ENCODE measurements around the gene PCDHB13. TPM values are rescaled to one million over a fixed set of nuclear protein-coding genes. Genes with fewer than 3 reads are reported as not detected.

The PCDHB13 gene
- total RNA-seq = 0.59 and 1.8 TPM in 2 replicates

GRCh38 chr5:141213656-141214339, at the start of gene PCDHB13:
PCDHB13 (plus strand) TSS chr5:141213919; CDS start chr5:141214124, 205 bp downstream.

GRCh38 chr5:141172381-141173204, 41.1 kb upstream of the PCDHB13 start, which contains the start of gene PCDHB7:
PCDHB7 (plus strand) TSS chr5:141172644; CDS start chr5:141172836, 192 bp downstream.

GRCh38 chr5:141177577-141178191, 36.0 kb upstream of the PCDHB13 start, which contains the start of gene PCDHB8:
PCDHB8 (plus strand) TSS chr5:141177790; CDS start chr5:141178035, 245 bp downstream.

GRCh38 chr5:141182248-141182647, 31.5 kb upstream of the PCDHB13 start, which contains the start of gene PCDHB16:
PCDHB16 (plus strand) TSS chr5:141182387; CDS start chr5:141182560, 173 bp downstream.

GRCh38 chr5:141186897-141187512, 26.7 kb upstream of the PCDHB13 start, which contains the start of gene PCDHB9:
PCDHB9 (plus strand) TSS chr5:141187161; CDS start chr5:141187319, 158 bp downstream.

GRCh38 chr5:141192110-141192725, 21.5 kb upstream of the PCDHB13 start, which contains the start of gene PCDHB10:
PCDHB10 (plus strand) TSS chr5:141192353; CDS start chr5:141192553, 200 bp downstream.

GRCh38 chr5:141199359-141200235, 14.1 kb upstream of the PCDHB13 start, which contains the start of gene PCDHB11:
PCDHB11 (plus strand) TSS chr5:141199627; CDS start chr5:141199775, 148 bp downstream.

GRCh38 chr5:141208478-141208877, 5.2 kb upstream of the PCDHB13 start, which contains the start of gene PCDHB12:
PCDHB12 (plus strand) TSS chr5:141208719; CDS start chr5:141208908, 189 bp downstream.

GRCh38 chr5:141223112-141223783, 9.5 kb downstream of the PCDHB13 start, which contains the start of gene PCDHB14:
PCDHB14 (plus strand) TSS chr5:141223343; CDS start chr5:141223506, 163 bp downstream.

GRCh38 chr5:141245250-141245717, 31.6 kb downstream of the PCDHB13 start, which contains the start of gene PCDHB15:
PCDHB15 (plus strand) TSS chr5:141245395; CDS start chr5:141245579, 184 bp downstream.

Other genes with a start within 250 kb of the PCDHB13 start
- 0.43 and 1.3 TPM in 2 replicates for gene PCDHAC2, start 247.4 kb upstream of the PCDHB13 start, total RNA-seq
- not detected in 2 replicates for gene PCDHB1, start 162.5 kb upstream of the PCDHB13 start, total RNA-seq
- 3.6 and 4.4 TPM in 2 replicates for gene PCDHB2, start 119.3 kb upstream of the PCDHB13 start, total RNA-seq
- 0.79 and 1.6 TPM in 2 replicates for gene PCDHB3, start 113.4 kb upstream of the PCDHB13 start, total RNA-seq
- gene PCDHB4, start 92.1 kb upstream of the PCDHB13 start, total RNA-seq = 0.20 and 0.59 TPM in 2 replicates
- 0.36 and 2.2 TPM in 2 replicates for gene PCDHB5, start 78.7 kb upstream of the PCDHB13 start, total RNA-seq
- gene PCDHB6, start 63.9 kb upstream of the PCDHB13 start, total RNA-seq = 0.20 and 0.36 TPM in 2 replicates
- 0.33 and 1.1 TPM in 2 replicates for gene PCDHB7, start 41.3 kb upstream of the PCDHB13 start, total RNA-seq
- gene PCDHB8, start 36.1 kb upstream of the PCDHB13 start, total RNA-seq = 0.26 and 1.3 TPM in 2 replicates
- 0.50 and 0.59 TPM in 2 replicates for gene PCDHB16, start 31.5 kb upstream of the PCDHB13 start, total RNA-seq
- 0.40 and 0.59 TPM in 2 replicates for gene PCDHB9, start 26.8 kb upstream of the PCDHB13 start, total RNA-seq
- gene PCDHB10, start 21.6 kb upstream of the PCDHB13 start, total RNA-seq = 0.79 and 1.4 TPM in 2 replicates
- gene PCDHB11, start 14.3 kb upstream of the PCDHB13 start, total RNA-seq = 0.69 and 0.85 TPM in 2 replicates
- 0.26 and 0.46 TPM in 2 replicates for gene PCDHB12, start 5.2 kb upstream of the PCDHB13 start, total RNA-seq
- 1.6 and 2.1 TPM in 2 replicates for gene PCDHB14, start 9.4 kb downstream of the PCDHB13 start, total RNA-seq
- 0.59 and 0.91 TPM in 2 replicates for gene PCDHB15, start 31.5 kb downstream of the PCDHB13 start, total RNA-seq
- 0.13 and 0.26 TPM in 2 replicates for gene SLC25A2, start 90.1 kb downstream of the PCDHB13 start, total RNA-seq
- gene TAF7, start 106.9 kb downstream of the PCDHB13 start, total RNA-seq = 56.6 and 69.0 TPM in 2 replicates
- 1.2 and 1.4 TPM in 2 replicates for gene PCDHGA1, start 116.6 kb downstream of the PCDHB13 start, total RNA-seq
- gene PCDHGA2, start 124.8 kb downstream of the PCDHB13 start, total RNA-seq = 2.8 and 4.2 TPM in 2 replicates
- gene PCDHGA3, start 129.9 kb downstream of the PCDHB13 start, total RNA-seq = 0.79 and 3.0 TPM in 2 replicates
- gene PCDHGB1, start 136.2 kb downstream of the PCDHB13 start, total RNA-seq = 2.2 and 3.8 TPM in 2 replicates
- 11.6 and 16.9 TPM in 2 replicates for gene PCDHGA4, start 141.1 kb downstream of the PCDHB13 start, total RNA-seq
- 3.2 and 3.9 TPM in 2 replicates for gene PCDHGB2, start 146.1 kb downstream of the PCDHB13 start, total RNA-seq
- gene PCDHGA5, start 150.2 kb downstream of the PCDHB13 start, total RNA-seq = 1.8 and 2.3 TPM in 2 replicates
- 7.8 and 8.1 TPM in 2 replicates for gene PCDHGB3, start 156.3 kb downstream of the PCDHB13 start, total RNA-seq
- gene PCDHGA6, start 160.0 kb downstream of the PCDHB13 start, total RNA-seq = 5.3 and 6.7 TPM in 2 replicates
- 6.9 and 10.3 TPM in 2 replicates for gene PCDHGA7, start 168.8 kb downstream of the PCDHB13 start, total RNA-seq
- 26.1 and 54.1 TPM in 2 replicates for gene PCDHGB4, start 173.8 kb downstream of the PCDHB13 start, total RNA-seq
- 4.0 and 4.3 TPM in 2 replicates for gene PCDHGA8, start 178.7 kb downstream of the PCDHB13 start, total RNA-seq
- gene PCDHGB5, start 184.0 kb downstream of the PCDHB13 start, total RNA-seq = 34.3 and 47.0 TPM in 2 replicates
- 5.2 and 5.5 TPM in 2 replicates for gene PCDHGA9, start 188.9 kb downstream of the PCDHB13 start, total RNA-seq
- gene PCDHGB6, start 194.1 kb downstream of the PCDHB13 start, total RNA-seq = 3.9 and 4.8 TPM in 2 replicates
- gene PCDHGA10, start 199.1 kb downstream of the PCDHB13 start, total RNA-seq = 8.3 and 9.4 TPM in 2 replicates
- 13.8 and 14.7 TPM in 2 replicates for gene PCDHGB7, start 203.8 kb downstream of the PCDHB13 start, total RNA-seq
- gene PCDHGA11, start 207.1 kb downstream of the PCDHB13 start, total RNA-seq = 20.6 and 27.7 TPM in 2 replicates
- 40.2 and 46.0 TPM in 2 replicates for gene PCDHGA12, start 216.6 kb downstream of the PCDHB13 start, total RNA-seq